Stimulated activated CD4-positive, alpha-beta T cell treated with anti-CD3 and anti-CD28 coated beads, Interleukin-1b, Interleukin-23, amount 100 ng/mL, for 24 hours (primary cell): Measurements from ENCODE around the gene SLC38A5.
A peak's percentile ranks its signal among the peaks of the same experiment; 100 is the strongest.
"Not testable (repeated sequence)": the region's sequence is repeated elsewhere in the genome, so short reads cannot be mapped to it uniquely, and the experiment has no call there.

Experiments used
- DNase-seq, 4 experiments: peaks; one replicate each; pipeline ENCODE4 v3.0.0-alpha.2; 2020; ENCODE audit warnings: low read depth in 4 of 4, low spot score in 1 of 4

Gene SLC38A5

GRCh38 chrX:48470833-48471118, 716 bp upstream of the SLC38A5 start:
- DNase-seq, result no peak

GRCh38 chrX:48468693-48469691, 1.1 kb downstream of the SLC38A5 start:
- peak in 1 of 4 experiments; percentile 43 for DNase-seq

- DNase-seq, result peak in 2 of 4 experiments; percentile 35 to 51
These were observed 1.8 kb downstream of the SLC38A5 start for GRCh38 chrX:48468247-48468671.

- no peak for DNase-seq
These were observed 2.7 kb downstream of the SLC38A5 start for GRCh38 chrX:48467281-48467761.

- DNase-seq, result no peak
These were observed 3.4 kb downstream of the SLC38A5 start for GRCh38 chrX:48466696-48467095.

GRCh38 chrX:48465336-48465933, 4.6 kb downstream of the SLC38A5 start:
- no peak for DNase-seq

- DNase-seq, result no peak
These were observed 8.2 kb downstream of the SLC38A5 start for GRCh38 chrX:48461830-48462229.

GRCh38 chrX:48460606-48461005, 9.5 kb downstream of the SLC38A5 start:
- DNase-seq, result no peak

GRCh38 chrX:48460031-48460430, 10.0 kb downstream of the SLC38A5 start:
- no peak for DNase-seq

GRCh38 chrX:48459483-48459882, 10.6 kb downstream of the SLC38A5 start:
- DNase-seq, result no peak

- DNase-seq, result no peak
These were observed 11.3 kb downstream of the SLC38A5 start for GRCh38 chrX:48458711-48459110.

GRCh38 chrX:48456628-48457331, 13.3 kb downstream of the SLC38A5 start:
- DNase-seq, result no peak

- DNase-seq, result no peak
These were observed 18.4 kb downstream of the SLC38A5 start for GRCh38 chrX:48451708-48452107.

GRCh38 chrX:48450076-48450475, 20.0 kb downstream of the SLC38A5 start:
- no peak for DNase-seq

GRCh38 chrX:48447201-48447600, 22.9 kb downstream of the SLC38A5 start:
- DNase-seq, result not testable (repeated sequence)

- not testable (repeated sequence) for DNase-seq
These were observed 36.3 kb downstream of the SLC38A5 start for GRCh38 chrX:48433713-48434112.

GRCh38 chrX:48430166-48430565, 39.9 kb downstream of the SLC38A5 start:
- not testable (repeated sequence) for DNase-seq

- DNase-seq, result not testable (repeated sequence)
These were observed 40.5 kb downstream of the SLC38A5 start for GRCh38 chrX:48429606-48430005.

GRCh38 chrX:48427027-48427716, 42.9 kb downstream of the SLC38A5 start:
- not testable (repeated sequence) for DNase-seq

GRCh38 chrX:48411860-48412259, 58.2 kb downstream of the SLC38A5 start, which contains the start of gene SSX4B:
Gene SSX4B, minus strand, starts transcription at chrX:48411960. Its CDS starts 588 bp downstream, at chrX:48411372.
- DNase-seq, result not testable (repeated sequence)
